Large intestine (tissue), 1 donor: Measurements from ENCODE around the gene AKAP8L. TPM values are rescaled to one million over a fixed set of nuclear protein-coding genes. Genes with fewer than 3 reads are reported as not detected.

Source experiments
- polyA plus RNA-seq: library from polyadenylated mRNA; unstranded; fragments of 120-200 nt; gene quantifications from one replicate; pipeline ENCODE4 v1.2.1, GENCODE V29; 2013

The AKAP8L gene
- polyA plus RNA-seq, 1 donor: 74.7 TPM

Other genes with a start within 250 kb of the AKAP8L start
- gene NOTCH3, start 218.0 kb downstream of the AKAP8L start, polyA plus RNA-seq: 9.5 TPM
- gene EPHX3, start 186.5 kb downstream of the AKAP8L start, polyA plus RNA-seq: 0.69 TPM
- 39.1 TPM for gene BRD4, start 86.4 kb downstream of the AKAP8L start, polyA plus RNA-seq
- 28.1 TPM for gene AKAP8, start 39.2 kb downstream of the AKAP8L start, polyA plus RNA-seq
- 22.7 TPM for gene WIZ, start 31.0 kb upstream of the AKAP8L start, polyA plus RNA-seq
- gene RASAL3, start 45.6 kb upstream of the AKAP8L start, polyA plus RNA-seq: 2.8 TPM
- gene PGLYRP2, start 60.5 kb upstream of the AKAP8L start, polyA plus RNA-seq: not detected
- 0.04 TPM for gene CYP4F22, start 89.5 kb upstream of the AKAP8L start, polyA plus RNA-seq
- not detected for gene CYP4F8, start 196.2 kb upstream of the AKAP8L start, polyA plus RNA-seq
- gene CYP4F3, start 221.9 kb upstream of the AKAP8L start, polyA plus RNA-seq: 6.1 TPM